HCT116 (cell line): ENCODE measurements around the gene NOTCH1. TPM values are rescaled to one million over a fixed set of nuclear protein-coding genes. Genes with fewer than 3 reads are reported as not detected.

ENCODE experiments used
- ATAC-seq: fragments of 200-7000 bp; cut with Tn5 transposase; 2 replicates; pipeline ENCODE4 v1.9.1; 2020; ENCODE audit warnings: mild to moderate bottlenecking, moderate library complexity
- BruUV-seq: library from RNA; stranded (reverse); fragments of 400-500 nt; replicated peaks from 2 replicates; lab custom pipeline; 2021; lab: Mats Ljungman, UMichigan
- CTCF ChIA-PET: fragments of 300-600 bp; sonication (Branson Sonifier 250); formaldehyde crosslinking; loops from one replicate; lab custom pipeline; 2021; ENCODE audit warnings: antibody characterized with exemption; lab: Charles Lee
- POLR2A ChIA-PET: fragments of 300-600, 350-600 bp; sonication (Branson Sonifier 250); formaldehyde crosslinking; loops from one replicate; lab custom pipeline; 2021; ENCODE audit warnings: antibody characterized with exemption; lab: Charles Lee
- RAD21 ChIA-PET, 2 experiments: fragments of 300-600 bp; sonication (Branson Sonifier 250); formaldehyde crosslinking; loops; one replicate each; lab custom pipeline; 2023; ENCODE audit warnings: low total read pairs in 2 of 2; ENCODE audit not compliant: uncharacterized antibody in 2 of 2, unreplicated experiment in 2 of 2, low non-redundant PET in 1 of 2; lab: Charles Lee
- DNase-seq: peaks from one replicate; pipeline ENCODE4 v3.0.0-alpha.2; 2010; ENCODE audit warnings: low read depth, low spot score
- H2AFZ ChIP-seq: fragments of 200-600 bp; shearing (Covaris generic), sonication (generic); 2 replicates; pipeline ENCODE4 v1.6.1; 2017; ENCODE audit warnings: low read depth, mixed run types, mixed read lengths, antibody characterized with exemption, low read length; ENCODE audit not compliant: poor library complexity, severe bottlenecking
- H3K27ac ChIP-seq: 2 replicates; pipeline ENCODE4 v1.5.1; 2012; ENCODE audit warnings: low read depth, low read length
- H3K27me3 ChIP-seq: fragments of 200-600 bp; sonication (generic); 2 replicates; pipeline ENCODE4 v1.6.1; 2016; ENCODE audit warnings: mixed run types, low read length, mixed read lengths; ENCODE audit not compliant: insufficient read depth
- H3K36me3 ChIP-seq, 2 experiments: fragments of 200-500 bp in 1 of 2; fragments of 200-600 bp in 1 of 2; sonication (Bioruptor generic) in 1 of 2; sonication (generic) in 1 of 2; 2 replicates each; pipeline versions ENCODE4 v1.5.1 to v1.6.1; 2014 to 2016; ENCODE audit warnings: low read length in 2 of 2, inconsistent platforms in 1 of 2, mixed read lengths in 1 of 2, mixed run types in 1 of 2; ENCODE audit not compliant: insufficient read depth in 2 of 2, control insufficient read depth in 1 of 2
- H3K4me1 ChIP-seq, 2 experiments: fragments of 200-600 bp in 1 of 2; sonication (generic) in 1 of 2; 2 replicates each; pipeline versions ENCODE4 v1.5.1 to v1.6.1; 2012 to 2017; ENCODE audit warnings: low read length in 2 of 2, inconsistent platforms in 1 of 2, mild to moderate bottlenecking in 1 of 2, mixed read lengths in 1 of 2, mixed run types in 1 of 2, moderate library complexity in 1 of 2; ENCODE audit not compliant: insufficient read depth in 2 of 2, control insufficient read depth in 1 of 2
- H3K4me2 ChIP-seq: fragments of 200-600 bp; sonication (generic); 2 replicates; pipeline ENCODE4 v1.6.1; 2017; ENCODE audit warnings: mixed run types, low read length, mixed read lengths
- H3K4me3 ChIP-seq, 2 experiments: fragments of 200-600 bp in 1 of 2; sonication (generic) in 1 of 2; replicated peaks in 1 of 2; 2 replicates each; pipeline ENCODE4 v1.5.1; 2011 to 2016; ENCODE audit warnings: low read length in 2 of 2, control low read depth in 1 of 2, low read depth in 1 of 2, mild to moderate bottlenecking in 1 of 2, mixed read lengths in 1 of 2, mixed run types in 1 of 2
- H3K79me2 ChIP-seq: fragments of 200-600 bp; sonication (generic); 2 replicates; pipeline ENCODE4 v1.6.1; 2017; ENCODE audit warnings: mild to moderate bottlenecking, mixed run types, low read length, moderate library complexity, mixed read lengths; ENCODE audit not compliant: insufficient read depth
- H3K9ac ChIP-seq: fragments of 200-600 bp; sonication (generic); 2 replicates; pipeline ENCODE4 v1.6.1; 2016; ENCODE audit warnings: low read length, mixed read lengths
- H3K9me2 ChIP-seq: fragments of 200-600 bp; sonication (generic), shearing (Covaris generic); 2 replicates; pipeline ENCODE4 v1.6.1; 2017; ENCODE audit warnings: mixed run types, mild to moderate bottlenecking, moderate library complexity; ENCODE audit not compliant: insufficient read depth
- H3K9me3 ChIP-seq, 2 experiments: fragments of 200-500 bp in 1 of 2; fragments of 200-600 bp in 1 of 2; sonication (Bioruptor generic) in 1 of 2; sonication (generic) in 1 of 2; 2 replicates each; pipeline ENCODE4 v1.6.1; 2014 to 2017; ENCODE audit warnings: low read length in 2 of 2, mixed read lengths in 2 of 2, inconsistent platforms in 1 of 2, low read depth in 1 of 2, mild to moderate bottlenecking in 1 of 2, mixed run types in 1 of 2, moderate library complexity in 1 of 2; ENCODE audit not compliant: control insufficient read depth in 1 of 2, insufficient read depth in 1 of 2
- H4K20me1 ChIP-seq: fragments of 200-600 bp; sonication (generic), shearing (Covaris generic); 2 replicates; pipeline ENCODE4 v1.6.1; 2017; ENCODE audit warnings: mixed run types, mild to moderate bottlenecking, moderate library complexity; ENCODE audit not compliant: insufficient read depth
- CBX3 ChIP-seq: IDR thresholded peaks from 2 replicates; pipeline ENCODE4 v1.6.1; 2012; ENCODE audit warnings: low read depth
- CEBPB ChIP-seq: IDR thresholded peaks from 2 replicates; pipeline ENCODE4 v1.6.1; 2012; ENCODE audit warnings: low read depth
- EGR1 ChIP-seq: IDR thresholded peaks from 2 replicates; pipeline ENCODE4 v1.6.1; 2012; ENCODE audit warnings: low read depth
- ELF1 ChIP-seq: IDR thresholded peaks from 2 replicates; pipeline ENCODE4 v1.6.1; 2012; ENCODE audit warnings: low read depth, borderline replicate concordance
- EZH2 ChIP-seq: fragments of 200-600 bp; sonication (generic); IDR thresholded peaks from 2 replicates; pipeline ENCODE4 v1.6.1; 2017; ENCODE audit warnings: antibody characterized with exemption, mixed run types
- FOSL1 ChIP-seq: IDR thresholded peaks from 2 replicates; pipeline ENCODE4 v1.6.1; 2012; ENCODE audit warnings: low read depth
- POLR2AphosphoS5 ChIP-seq: IDR thresholded peaks from 2 replicates; pipeline ENCODE4 v1.6.1; 2011; ENCODE audit warnings: mild to moderate bottlenecking, low read depth, low read length, moderate library complexity
- RAD21 ChIP-seq: IDR thresholded peaks from 2 replicates; pipeline ENCODE4 v1.6.1; 2012; ENCODE audit warnings: low read depth, mild to moderate bottlenecking
- SP1 ChIP-seq: IDR thresholded peaks from 2 replicates; pipeline ENCODE4 v1.6.1; 2012; ENCODE audit warnings: low read depth
- SRF ChIP-seq: IDR thresholded peaks from 2 replicates; pipeline ENCODE4 v1.6.1; 2012; ENCODE audit warnings: low read depth
- TCF7L2 ChIP-seq: IDR thresholded peaks from 2 replicates; pipeline ENCODE4 v1.7.0; 2011; ENCODE audit warnings: borderline replicate concordance, inconsistent platforms; ENCODE audit not compliant: insufficient read depth, insufficient read length; ENCODE audit errors: extremely low read depth
- YY1 ChIP-seq: IDR thresholded peaks from 2 replicates; pipeline ENCODE4 v1.6.1; 2011; ENCODE audit warnings: low read length, low read depth, moderate library complexity, mild to moderate bottlenecking; ENCODE audit not compliant: insufficient replicate concordance; ENCODE audit errors: extremely low read depth
- intact Hi-C: fragments of 100-400 bp; cut with micrococcal nuclease; formaldehyde crosslinking; loops from 2 replicates; pipeline ENCODE4 v1.10.0; 2022
- total RNA-seq: library from RNA; stranded (reverse); gene quantifications from one replicate; pipeline ENCODE4 v1.2.1, GENCODE V29; 2021; ENCODE audit not compliant: unreplicated experiment
- TF ChIP-seq, protein P1 (sequence below): IDR thresholded peaks from 2 replicates; pipeline ENCODE4 v1.6.1; 2011; ENCODE audit warnings: mild to moderate bottlenecking, low read length, moderate library complexity; ENCODE audit not compliant: insufficient replicate concordance; ENCODE audit errors: extremely low read depth
- TF ChIP-seq, protein P2 (sequence below): IDR thresholded peaks from 2 replicates; pipeline ENCODE4 v1.6.1; 2012

Gene NOTCH1
- total RNA-seq, 1 experiment from 2014 or later, result 36.2 TPM

DNA sequence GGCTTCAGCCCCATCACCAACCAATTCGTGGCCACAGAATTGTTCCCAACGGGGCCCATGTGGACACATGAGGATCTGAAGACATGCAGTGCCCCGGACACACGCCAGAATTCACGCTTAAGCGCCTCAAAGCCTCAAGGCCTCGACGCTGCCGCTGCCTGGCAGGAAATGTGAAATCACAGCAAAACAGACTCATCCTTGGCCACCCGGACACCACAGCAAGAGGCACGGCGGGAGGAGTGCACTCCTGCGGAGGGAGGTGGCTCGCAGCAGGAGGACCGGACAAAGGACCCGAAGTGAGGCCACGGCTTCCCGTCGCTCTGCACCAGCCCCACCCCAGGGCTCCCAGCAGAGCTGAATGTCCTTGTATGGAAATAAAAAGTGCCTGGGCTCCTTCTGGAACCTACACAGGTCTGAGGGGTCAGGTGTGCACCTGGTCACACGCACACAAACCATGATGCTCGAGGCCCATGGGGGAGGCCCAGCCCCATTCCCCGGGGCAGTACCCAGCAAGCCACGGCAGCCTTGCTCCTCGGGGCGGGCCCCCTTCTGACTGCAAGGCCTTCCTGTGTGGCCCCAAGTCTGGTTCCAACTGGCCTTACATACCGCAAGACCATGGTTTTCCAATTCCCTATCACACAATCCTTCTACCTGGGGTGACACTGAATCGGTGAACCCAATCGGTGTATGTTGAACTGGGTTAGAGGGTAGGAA is 73.1 kb downstream of the NOTCH1 start (continued):
- TF ChIP-seq, protein P1, sequence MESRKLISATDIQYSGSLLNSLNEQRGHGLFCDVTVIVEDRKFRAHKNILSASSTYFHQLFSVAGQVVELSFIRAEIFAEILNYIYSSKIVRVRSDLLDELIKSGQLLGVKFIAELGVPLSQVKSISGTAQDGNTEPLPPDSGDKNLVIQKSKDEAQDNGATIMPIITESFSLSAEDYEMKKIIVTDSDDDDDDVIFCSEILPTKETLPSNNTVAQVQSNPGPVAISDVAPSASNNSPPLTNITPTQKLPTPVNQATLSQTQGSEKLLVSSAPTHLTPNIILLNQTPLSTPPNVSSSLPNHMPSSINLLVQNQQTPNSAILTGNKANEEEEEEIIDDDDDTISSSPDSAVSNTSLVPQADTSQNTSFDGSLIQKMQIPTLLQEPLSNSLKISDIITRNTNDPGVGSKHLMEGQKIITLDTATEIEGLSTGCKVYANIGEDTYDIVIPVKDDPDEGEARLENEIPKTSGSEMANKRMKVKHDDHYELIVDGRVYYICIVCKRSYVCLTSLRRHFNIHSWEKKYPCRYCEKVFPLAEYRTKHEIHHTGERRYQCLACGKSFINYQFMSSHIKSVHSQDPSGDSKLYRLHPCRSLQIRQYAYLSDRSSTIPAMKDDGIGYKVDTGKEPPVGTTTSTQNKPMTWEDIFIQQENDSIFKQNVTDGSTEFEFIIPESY, result no peak
- TF ChIP-seq CEBPB (no peak), SP1 (no peak), CBX3 (no peak), EGR1 (no peak)

DNA sequence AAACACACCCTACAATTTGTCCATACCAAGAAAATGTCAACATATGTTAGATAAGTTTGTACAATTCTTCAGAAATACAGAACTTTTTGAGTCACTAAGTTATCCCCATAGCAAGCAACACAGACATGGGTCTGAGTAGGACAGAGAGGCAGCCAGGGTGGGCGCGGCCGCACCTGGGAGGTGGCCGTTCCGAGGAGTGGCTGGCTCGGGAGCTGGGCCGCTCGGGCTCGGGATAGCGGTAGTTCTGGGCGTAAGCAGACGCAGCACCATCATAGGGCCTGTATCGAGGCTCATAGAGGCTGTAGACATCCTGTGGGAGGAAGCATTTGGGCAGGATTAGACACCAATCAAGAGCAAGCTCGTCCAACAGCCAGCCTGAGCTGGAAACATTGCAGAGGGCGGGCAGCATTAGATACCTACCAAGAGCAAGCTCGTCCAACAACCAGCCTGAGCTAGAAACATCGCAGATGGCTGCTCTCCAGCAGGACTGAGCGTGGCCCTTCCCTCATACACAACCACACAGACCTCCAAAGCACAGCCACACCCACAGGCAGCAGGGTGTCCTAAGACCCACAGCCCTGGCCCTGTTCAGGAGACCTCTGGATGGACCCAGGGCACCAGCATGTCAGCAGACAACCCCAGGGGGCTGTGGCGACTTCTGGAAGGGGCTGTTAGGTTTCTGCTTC is 73.9 kb downstream of the NOTCH1 start:
- Histone ChIP-seq H3K9me2 (no peaks in the 10 kb centered on the region), H2AFZ (no peak overlapping the region), H4K20me1 (no peaks in the 10 kb centered on the region), H3K4me1 (no peaks in the 10 kb centered on the region), H3K36me3 (peaks cover 58 to 71% of the 10 kb centered on the region in 2 experiments), H3K79me2 (peaks cover 81% of the 10 kb centered on the region), H3K9me3 (no peaks in the 10 kb centered on the region), H3K4me2 (no peak overlapping the region), H3K4me3 (no peak overlapping the region), H3K27ac (no peak overlapping the region), H3K27me3 (no peaks in the 10 kb centered on the region), H3K9ac (no peak overlapping the region)
- RAD21 ChIA-PET, result no interaction called here
- no peak for ATAC-seq
- TF ChIP-seq RAD21 (no peak), SRF (no peak), FOSL1 (no peak), ELF1 (no peak), TCF7L2 (no peak), YY1 (no peak), CEBPB (no peak), EGR1 (no peak), EZH2 (no peak), POLR2AphosphoS5 (no peak)
- TF ChIP-seq, protein P1, result no peak
- TF ChIP-seq, protein P2, sequence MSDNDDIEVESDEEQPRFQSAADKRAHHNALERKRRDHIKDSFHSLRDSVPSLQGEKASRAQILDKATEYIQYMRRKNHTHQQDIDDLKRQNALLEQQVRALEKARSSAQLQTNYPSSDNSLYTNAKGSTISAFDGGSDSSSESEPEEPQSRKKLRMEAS, result no peak
- CTCF ChIA-PET, result no interaction called here
- intact Hi-C loops, result no loop called here
- POLR2A ChIA-PET, result no interaction called here
- DNase-seq, result no peak
- no TSS peak for BruUV-seq
